ENCODE data around the gene DIPK1A.

DNA sequence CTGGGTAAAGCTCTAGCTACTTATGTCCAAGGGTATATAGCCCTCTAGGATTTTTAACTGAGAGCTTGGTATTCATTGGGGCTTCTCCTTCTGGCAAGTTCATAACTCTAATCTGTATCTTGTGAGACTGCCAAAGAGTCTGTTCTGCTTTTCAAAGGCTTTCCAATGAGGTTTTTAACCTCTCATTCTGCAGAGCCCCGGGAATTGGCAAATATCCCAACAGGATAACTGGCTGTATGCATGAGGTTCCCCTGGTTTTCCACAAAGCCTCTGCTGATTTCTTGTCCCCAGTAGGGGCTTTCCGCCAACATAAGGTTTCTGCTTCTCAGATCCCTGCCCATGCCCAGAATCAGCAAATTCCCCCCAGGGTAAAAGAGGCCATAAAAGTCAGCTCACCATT is 88.5 kb downstream of the DIPK1A start:
- no peak for TF ChIP-seq TAF1 (IDR thresholded peaks at IDR 0.05; ENCODE audit: borderline replicate concordance, low read depth, low read length)
- no peak for TF ChIP-seq POLR2AphosphoS5 (IDR thresholded peaks at IDR 0.05; ENCODE audit: low read depth, low read length)
- TF ChIP-seq POLR2A (IDR thresholded peaks at IDR 0.05; ENCODE audit: low read depth, low read length): no peak
